ENCODE data around the gene MDFIC. TPM values are rescaled to one million over a fixed set of nuclear protein-coding genes. Genes with fewer than 3 reads are reported as not detected.
A peak's percentile ranks its signal among the peaks of the same experiment; 100 is the strongest.

MDFIC gene
- total RNA-seq, 1 donor from 2014 or later, result 46.8 TPM

GRCh38 chr7:114997487-114998404, 75.9 kb downstream of the MDFIC start:
- DNase-seq, result no peak

- no peak for DNase-seq
Measured at GRCh38 chr7:115004121-115004520, 82.2 kb downstream of the MDFIC start.

GRCh38 chr7:115005251-115005650, 83.4 kb downstream of the MDFIC start:
- no peak for DNase-seq

GRCh38 chr7:115005953-115006352, 84.1 kb downstream of the MDFIC start:
- DNase-seq, result no peak

GRCh38 chr7:115007751-115008150, 85.9 kb downstream of the MDFIC start:
- no peak for DNase-seq

- DNase-seq, result peak; percentile 78
Measured at GRCh38 chr7:115008465-115009114, 86.7 kb downstream of the MDFIC start.

- DNase-seq, result no peak
Measured at GRCh38 chr7:115009139-115009538, 87.2 kb downstream of the MDFIC start.

- peak; percentile 70 for DNase-seq
Measured at GRCh38 chr7:115009736-115010440, 88.0 kb downstream of the MDFIC start.

- DNase-seq, result no peak
Measured at GRCh38 chr7:115010441-115010820, 88.5 kb downstream of the MDFIC start.

GRCh38 chr7:115013886-115014285, 92.0 kb downstream of the MDFIC start:
- DNase-seq, result no peak

GRCh38 chr7:115014794-115015193, 92.9 kb downstream of the MDFIC start:
- DNase-seq, result no peak

- DNase-seq, result no peak
Measured at GRCh38 chr7:115015619-115016018, 93.7 kb downstream of the MDFIC start.

GRCh38 chr7:115019882-115020605, 98.2 kb downstream of the MDFIC start:
- no peak for DNase-seq

- DNase-seq, result no peak
Measured at GRCh38 chr7:115023219-115023618, 101.3 kb downstream of the MDFIC start.

GRCh38 chr7:115024276-115024675, 102.4 kb downstream of the MDFIC start:
- no peak for DNase-seq

- DNase-seq, result no peak
Measured at GRCh38 chr7:115032715-115033703, 111.1 kb downstream of the MDFIC start.

GRCh38 chr7:115033917-115034459, 112.1 kb downstream of the MDFIC start:
- no peak for DNase-seq

GRCh38 chr7:115034515-115034914, 112.6 kb downstream of the MDFIC start:
- DNase-seq, result no peak

- no peak for DNase-seq
Measured at GRCh38 chr7:115037128-115037802, 115.4 kb downstream of the MDFIC start.

GRCh38 chr7:115038158-115038557, 116.3 kb downstream of the MDFIC start:
- DNase-seq, result no peak
